ENCODE data around the gene OR14A2.

- TF ChIP-seq CTCF (IDR thresholded peaks at IDR 0.05) = no peak
- no peak for TF ChIP-seq POLR2A (IDR thresholded peaks at IDR 0.05)
Observed at GRCh38 chr1:247746391-247746935, 1.5 kb downstream of the OR14A2 start.
